ENCODE data around the gene EFR3B. TPM values are rescaled to one million over a fixed set of nuclear protein-coding genes. Genes with fewer than 3 reads are reported as not detected.

EFR3B gene
- total RNA-seq, 1 donor from 2014 or later = 11.3 TPM

- H3K36me3 Mint-ChIP-seq (ENCODE audit: low read depth, unreplicated experiment) = no peaks in the 10 kb centered on the region
- H3K27ac Mint-ChIP-seq (ENCODE audit: unreplicated experiment) = no peak overlapping the region
- no peak for DNase-seq (ENCODE audit: low spot score)
- H3K4me1 Mint-ChIP-seq (ENCODE audit: unreplicated experiment) = peaks cover 11% of the 10 kb centered on the region
- H3K27me3 Mint-ChIP-seq (ENCODE audit: unreplicated experiment) = peaks cover 3% of the 10 kb centered on the region
- no peak overlapping the region for H3K4me3 Mint-ChIP-seq (ENCODE audit: unreplicated experiment)
- no peaks in the 10 kb centered on the region for H3K9me3 Mint-ChIP-seq (ENCODE audit: unreplicated experiment)
- no peak for TF ChIP-seq CTCF (IDR thresholded peaks at IDR 0.05; ENCODE audit: unreplicated experiment)
These were observed 73.5 kb downstream of the EFR3B start for GRCh38 chr2:25115249-25115883.

GRCh38 chr2:25115902-25116301 lies 74.0 kb downstream of the EFR3B start:
- Mint-ChIP-seq H3K4me3 (ENCODE audit: unreplicated experiment) (no peak overlapping the region), H3K36me3 (ENCODE audit: low read depth, unreplicated experiment) (no peaks in the 10 kb centered on the region), H3K27me3 (ENCODE audit: unreplicated experiment) (peaks cover 3% of the 10 kb centered on the region), H3K9me3 (ENCODE audit: unreplicated experiment) (no peaks in the 10 kb centered on the region), H3K27ac (ENCODE audit: unreplicated experiment) (no peak overlapping the region), H3K4me1 (ENCODE audit: unreplicated experiment) (peaks cover 5% of the 10 kb centered on the region)
- DNase-seq (ENCODE audit: low spot score) = no peak
- TF ChIP-seq CTCF (IDR thresholded peaks at IDR 0.05; ENCODE audit: unreplicated experiment) = no peak

GRCh38 chr2:25116956-25117355 lies 75.1 kb downstream of the EFR3B start:
- no peak for TF ChIP-seq CTCF (IDR thresholded peaks at IDR 0.05; ENCODE audit: unreplicated experiment)
- Mint-ChIP-seq H3K9me3 (ENCODE audit: unreplicated experiment) (no peaks in the 10 kb centered on the region), H3K27ac (ENCODE audit: unreplicated experiment) (no peak overlapping the region), H3K27me3 (ENCODE audit: unreplicated experiment) (peaks cover 1% of the 10 kb centered on the region), H3K4me3 (ENCODE audit: unreplicated experiment) (no peak overlapping the region), H3K4me1 (ENCODE audit: unreplicated experiment) (no peaks in the 10 kb centered on the region), H3K36me3 (ENCODE audit: low read depth, unreplicated experiment) (no peaks in the 10 kb centered on the region)
- DNase-seq (ENCODE audit: low spot score) = no peak

- Mint-ChIP-seq H3K9me3 (ENCODE audit: unreplicated experiment) (no peaks in the 10 kb centered on the region), H3K4me1 (ENCODE audit: unreplicated experiment) (no peaks in the 10 kb centered on the region), H3K36me3 (ENCODE audit: low read depth, unreplicated experiment) (peaks cover 8% of the 10 kb centered on the region), H3K27me3 (ENCODE audit: unreplicated experiment) (no peaks in the 10 kb centered on the region), H3K4me3 (ENCODE audit: unreplicated experiment) (no peak overlapping the region), H3K27ac (ENCODE audit: unreplicated experiment) (no peak overlapping the region)
- DNase-seq (ENCODE audit: low spot score) = no peak
- no peak for TF ChIP-seq CTCF (IDR thresholded peaks at IDR 0.05; ENCODE audit: unreplicated experiment)
These were observed 77.4 kb downstream of the EFR3B start for GRCh38 chr2:25119263-25119662.

GRCh38 chr2:25122367-25122766 lies 80.5 kb downstream of the EFR3B start:
- no peaks in the 10 kb centered on the region for H3K4me1 Mint-ChIP-seq (ENCODE audit: unreplicated experiment)
- H3K4me3 Mint-ChIP-seq (ENCODE audit: unreplicated experiment) = no peak overlapping the region
- no peak for DNase-seq (ENCODE audit: low spot score)
- H3K27ac Mint-ChIP-seq (ENCODE audit: unreplicated experiment) = no peak overlapping the region
- peaks cover 8% of the 10 kb centered on the region for H3K36me3 Mint-ChIP-seq (ENCODE audit: low read depth, unreplicated experiment)
- no peaks in the 10 kb centered on the region for H3K9me3 Mint-ChIP-seq (ENCODE audit: unreplicated experiment)
- no peak for TF ChIP-seq CTCF (IDR thresholded peaks at IDR 0.05; ENCODE audit: unreplicated experiment)
- no peaks in the 10 kb centered on the region for H3K27me3 Mint-ChIP-seq (ENCODE audit: unreplicated experiment)

All from endothelial cell (in vitro differentiated cells).